Lower lobe of right lung (tissue), 2 donors: ENCODE results near the gene LRP1B. TPM values are rescaled to one million over a fixed set of nuclear protein-coding genes. Genes with fewer than 3 reads are reported as not detected.

ENCODE experiments used
- ATAC-seq, 2 donors: fragments of 200-7000 bp; cut with Tn5 transposase; one replicate each; pipeline ENCODE4 v1.9.1; 2020 to 2022; ENCODE audit warnings: mild to moderate bottlenecking in 2 of 2, moderate library complexity in 2 of 2
- DNase-seq: peaks from one replicate; pipeline ENCODE4 v3.0.0-alpha.2; 2020
- H3K27ac ChIP-seq: fragments of 200-600 bp; one replicate; pipeline ENCODE4 v1.8.0; 2022
- H3K27me3 ChIP-seq: fragments of 200-600 bp; one replicate; pipeline ENCODE4 v1.8.0; 2022; ENCODE audit warnings: low read depth
- H3K36me3 ChIP-seq: fragments of 200-600 bp; one replicate; pipeline ENCODE4 v1.8.0; 2022; ENCODE audit warnings: mild to moderate bottlenecking
- H3K4me1 ChIP-seq: fragments of 200-600 bp; one replicate; pipeline ENCODE4 v1.8.0; 2022
- H3K4me3 ChIP-seq: fragments of 200-600 bp; one replicate; pipeline ENCODE4 v1.8.0; 2022; ENCODE audit warnings: mild to moderate bottlenecking
- H3K9me3 ChIP-seq: fragments of 200-600 bp; one replicate; pipeline ENCODE4 v1.8.0; 2022
- CTCF ChIP-seq: fragments of 200-600 bp; IDR thresholded peaks from one replicate; pipeline ENCODE4 v1.8.0; 2022; ENCODE audit warnings: antibody characterized with exemption, mild to moderate bottlenecking
- intact Hi-C: fragments of 100-400 bp; cut with DNase I; formaldehyde crosslinking; loops from one replicate; pipeline ENCODE4 v1.11.0; 2022
- total RNA-seq: library from RNA; stranded (reverse); fragmentation: NEBNext Ultra II Directional; extraction: Animal tissue kit (Norgen Biotek cat#: 25700); gene quantifications from one replicate; pipeline ENCODE4 v1.2.1, GENCODE V29; 2021
- donor health status: DM: no; HTN: yes; CAD: no; lungs with severe emphysema.

LRP1B gene
- total RNA-seq, 1 donor from 2014 or later: 0.09 TPM

GRCh38 chr2:140701726-140702125, 1429.1 kb downstream of the LRP1B start:
- Histone ChIP-seq H3K27ac (no peak overlapping the region), H3K27me3 (no peaks in the 10 kb centered on the region), H3K36me3 (no peaks in the 10 kb centered on the region), H3K4me1 (no peaks in the 10 kb centered on the region), H3K9me3 (no peaks in the 10 kb centered on the region), H3K4me3 (no peak overlapping the region)
- no peak for DNase-seq
- no peak for TF ChIP-seq CTCF
- intact Hi-C loops: no loop called here
- ATAC-seq: no peak

GRCh38 chr2:140698636-140699035, 1432.2 kb downstream of the LRP1B start:
- Histone ChIP-seq H3K27me3 (no peaks in the 10 kb centered on the region), H3K27ac (no peak overlapping the region), H3K9me3 (no peaks in the 10 kb centered on the region), H3K36me3 (no peaks in the 10 kb centered on the region), H3K4me1 (no peaks in the 10 kb centered on the region), H3K4me3 (no peak overlapping the region)
- ATAC-seq (no peak), DNase-seq (no peak)
- intact Hi-C loops: no loop called here
- TF ChIP-seq CTCF: no peak

- ATAC-seq (no peak), DNase-seq (no peak)
- H3K4me3 ChIP-seq: no peak overlapping the region
- H3K27me3 ChIP-seq: no peaks in the 10 kb centered on the region
- H3K4me1 ChIP-seq: no peaks in the 10 kb centered on the region
- intact Hi-C loops: no loop called here
- H3K27ac ChIP-seq: no peak overlapping the region
- TF ChIP-seq CTCF: no peak
- H3K36me3 ChIP-seq: no peaks in the 10 kb centered on the region
- H3K9me3 ChIP-seq: no peaks in the 10 kb centered on the region
Observed at GRCh38 chr2:140696449-140696848, 1434.4 kb downstream of the LRP1B start.

GRCh38 chr2:140695155-140695554, 1435.7 kb downstream of the LRP1B start:
- Histone ChIP-seq H3K36me3 (no peaks in the 10 kb centered on the region), H3K4me1 (no peaks in the 10 kb centered on the region), H3K4me3 (no peak overlapping the region), H3K27me3 (no peaks in the 10 kb centered on the region), H3K27ac (no peak overlapping the region), H3K9me3 (no peaks in the 10 kb centered on the region)
- no peak for ATAC-seq
- intact Hi-C loops: no loop called here
- no peak for TF ChIP-seq CTCF
- no peak for DNase-seq

- Histone ChIP-seq H3K4me1 (no peaks in the 10 kb centered on the region), H3K4me3 (no peak overlapping the region), H3K27me3 (no peaks in the 10 kb centered on the region), H3K27ac (no peak overlapping the region), H3K9me3 (no peaks in the 10 kb centered on the region), H3K36me3 (no peaks in the 10 kb centered on the region)
- no peak for DNase-seq
- intact Hi-C loops: no loop called here
- TF ChIP-seq CTCF: no peak
- ATAC-seq: no peak
Observed at GRCh38 chr2:140687825-140688224, 1443.0 kb downstream of the LRP1B start.

GRCh38 chr2:140683658-140684057, 1447.2 kb downstream of the LRP1B start:
- DNase-seq (no peak), ATAC-seq (peak in 1 of 2 donors; percentile 29)
- intact Hi-C loops: no loop called here
- Histone ChIP-seq H3K9me3 (no peaks in the 10 kb centered on the region), H3K27ac (no peak overlapping the region), H3K4me1 (no peaks in the 10 kb centered on the region), H3K27me3 (no peaks in the 10 kb centered on the region), H3K4me3 (no peak overlapping the region), H3K36me3 (no peaks in the 10 kb centered on the region)
- no peak for TF ChIP-seq CTCF
